ENCODE measurements around the gene IL32. TPM values are rescaled to one million over a fixed set of nuclear protein-coding genes. Genes with fewer than 3 reads are reported as not detected.
"Not testable (repeated sequence)": the region's sequence is repeated elsewhere in the genome, so short reads cannot be mapped to it uniquely, and the experiment has no call there.

IL32 gene
- total RNA-seq, 1 donor from 2014 or later: 32.6 TPM

- intact Hi-C loops (cut with DNase I): no loop called here
- ATAC-seq (no peak), DNase-seq (ENCODE audit: low spot score) (no peak)
These were observed 4.9 kb upstream of the IL32 start for GRCh38 chr16:3060339-3061127.

- intact Hi-C loops (cut with DNase I): no loop called here
- DNase-seq (ENCODE audit: low spot score) (no peak), ATAC-seq (no peak)
These were observed 2.9 kb upstream of the IL32 start for GRCh38 chr16:3062553-3062952.

- DNase-seq (ENCODE audit: low spot score) (no peak), ATAC-seq (no peak)
- intact Hi-C loops (cut with DNase I): no loop called here
These were observed 1.6 kb upstream of the IL32 start for GRCh38 chr16:3063625-3064386.

GRCh38 chr16:3065742-3066439, 451 bp downstream of the IL32 start:
- intact Hi-C loops (cut with DNase I): no loop called here
- no peak for ATAC-seq

GRCh38 chr16:3066440-3066748, 954 bp downstream of the IL32 start:
- no peak for DNase-seq (ENCODE audit: low spot score)
- no peak for ATAC-seq
- intact Hi-C loops (cut with DNase I): no loop called here

More at GRCh38 chr16:3065742-3066439, 451 bp downstream of the IL32 start:
- no peak for DNase-seq (ENCODE audit: low spot score)

GRCh38 chr16:3068487-3068886, 3.0 kb downstream of the IL32 start:
- intact Hi-C loops (cut with DNase I): no loop called here
- ATAC-seq (no peak), DNase-seq (ENCODE audit: low spot score) (no peak)

GRCh38 chr16:3069146-3069545, 3.7 kb downstream of the IL32 start:
- ATAC-seq; DNase-seq (ENCODE audit: low spot score); intact Hi-C loops (cut with DNase I): not testable (repeated sequence)

- DNase-seq (ENCODE audit: low spot score): no peak
These were observed 5.2 kb downstream of the IL32 start for GRCh38 chr16:3070608-3071111.

GRCh38 chr16:3071655-3072054, 6.2 kb downstream of the IL32 start:
- no peak for DNase-seq (ENCODE audit: low spot score)
- no peak for ATAC-seq
- intact Hi-C loops (cut with DNase I): no loop called here

More at GRCh38 chr16:3070608-3071111, 5.2 kb downstream of the IL32 start:
- ATAC-seq: no peak
- intact Hi-C loops (cut with DNase I): no loop called here

GRCh38 chr16:3072148-3072547, 6.7 kb downstream of the IL32 start:
- ATAC-seq; DNase-seq (ENCODE audit: low spot score); intact Hi-C loops (cut with DNase I): not testable (repeated sequence)

- intact Hi-C loops (cut with DNase I); DNase-seq (ENCODE audit: low spot score); ATAC-seq: not testable (repeated sequence)
These were observed 7.3 kb downstream of the IL32 start for GRCh38 chr16:3072576-3073263.

GRCh38 chr16:3073448-3073847, 8.0 kb downstream of the IL32 start:
- DNase-seq (ENCODE audit: low spot score): no peak
- ATAC-seq: no peak
- intact Hi-C loops (cut with DNase I): no loop called here

GRCh38 chr16:3074860-3075522, 9.6 kb downstream of the IL32 start:
- intact Hi-C loops (cut with DNase I): no loop called here
- ATAC-seq: peak; percentile 49
- no peak for DNase-seq (ENCODE audit: low spot score)

GRCh38 chr16:3075523-3075915, 10.1 kb downstream of the IL32 start:
- peak; percentile 13 for ATAC-seq
- intact Hi-C loops (cut with DNase I): no loop called here
- no peak for DNase-seq (ENCODE audit: low spot score)

- intact Hi-C loops (cut with DNase I); ATAC-seq; DNase-seq (ENCODE audit: low spot score): not testable (repeated sequence)
These were observed 10.5 kb downstream of the IL32 start for GRCh38 chr16:3075946-3076345.

- intact Hi-C loops (cut with DNase I): no loop called here
- ATAC-seq (no peak), DNase-seq (ENCODE audit: low spot score) (no peak)
These were observed 11.1 kb downstream of the IL32 start for GRCh38 chr16:3076577-3076976.

- ATAC-seq: no peak
- intact Hi-C loops (cut with DNase I): loop anchor here (10.0 kb wide), 1 partner anchor 535 kb away; the partner anchor contains the start of gene SLX4
- no peak for DNase-seq (ENCODE audit: low spot score)
These were observed 14.6 kb downstream of the IL32 start for GRCh38 chr16:3080024-3080423.

GRCh38 chr16:3081957-3082356, 16.5 kb downstream of the IL32 start:
- DNase-seq (ENCODE audit: low spot score); ATAC-seq: not testable (repeated sequence)
- intact Hi-C loops (cut with DNase I): loop anchor here (10.0 kb wide), 1 partner anchor 533 kb away; the partner anchor contains the start of gene SLX4
